ENCODE data around the gene GRPEL1.

The GRPEL1 gene

DNA sequence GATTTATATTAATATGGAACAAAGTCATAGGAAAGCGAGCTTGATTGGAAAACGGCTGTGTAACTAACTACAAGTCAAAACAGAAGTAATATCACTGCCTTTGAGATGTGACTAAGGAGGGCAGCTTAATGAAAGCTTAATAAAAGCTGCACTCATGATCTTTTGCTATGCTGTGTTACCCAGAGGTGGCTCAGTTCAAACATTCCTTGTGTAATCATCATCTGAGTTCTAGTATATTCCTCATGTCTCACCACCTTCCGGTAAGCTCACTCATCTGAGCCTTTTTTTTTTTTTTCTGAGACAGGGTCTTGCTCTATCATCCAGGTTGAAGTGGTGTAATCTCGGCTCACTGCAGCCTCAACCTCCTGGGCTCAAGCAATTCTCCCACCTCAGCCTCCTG, 5.0 kb downstream of the GRPEL1 start:
- TF ChIP-seq, protein P1, sequence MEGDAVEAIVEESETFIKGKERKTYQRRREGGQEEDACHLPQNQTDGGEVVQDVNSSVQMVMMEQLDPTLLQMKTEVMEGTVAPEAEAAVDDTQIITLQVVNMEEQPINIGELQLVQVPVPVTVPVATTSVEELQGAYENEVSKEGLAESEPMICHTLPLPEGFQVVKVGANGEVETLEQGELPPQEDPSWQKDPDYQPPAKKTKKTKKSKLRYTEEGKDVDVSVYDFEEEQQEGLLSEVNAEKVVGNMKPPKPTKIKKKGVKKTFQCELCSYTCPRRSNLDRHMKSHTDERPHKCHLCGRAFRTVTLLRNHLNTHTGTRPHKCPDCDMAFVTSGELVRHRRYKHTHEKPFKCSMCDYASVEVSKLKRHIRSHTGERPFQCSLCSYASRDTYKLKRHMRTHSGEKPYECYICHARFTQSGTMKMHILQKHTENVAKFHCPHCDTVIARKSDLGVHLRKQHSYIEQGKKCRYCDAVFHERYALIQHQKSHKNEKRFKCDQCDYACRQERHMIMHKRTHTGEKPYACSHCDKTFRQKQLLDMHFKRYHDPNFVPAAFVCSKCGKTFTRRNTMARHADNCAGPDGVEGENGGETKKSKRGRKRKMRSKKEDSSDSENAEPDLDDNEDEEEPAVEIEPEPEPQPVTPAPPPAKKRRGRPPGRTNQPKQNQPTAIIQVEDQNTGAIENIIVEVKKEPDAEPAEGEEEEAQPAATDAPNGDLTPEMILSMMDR (IDR thresholded peaks at IDR 0.05; ENCODE audit: low read depth, low read length, poor library complexity, severe bottlenecking): no peak
- no peak for TF ChIP-seq EZH2phosphoT487 (IDR thresholded peaks at IDR 0.05; ENCODE audit: borderline replicate concordance, low read length)
- H3K27me3 ChIP-seq (ENCODE audit: control insufficient read depth, low read length): no peaks in the 10 kb centered on the region
- H3K4me2 ChIP-seq (ENCODE audit: low read length): no peak overlapping the region
- peaks cover 57% of the 10 kb centered on the region for H3K79me2 ChIP-seq (ENCODE audit: control insufficient read depth, low read length)
- H3K9me2 ChIP-seq (replicated peaks; ENCODE audit: control insufficient read depth, low read length): no peaks in the 10 kb centered on the region
- no peak overlapping the region for H3K4me3 ChIP-seq (ENCODE audit: low read length)
- H3K27ac ChIP-seq (ENCODE audit: low read depth, low read length): no peak overlapping the region
- no peaks in the 10 kb centered on the region for H3K9me3 ChIP-seq (ENCODE audit: control insufficient read depth, insufficient read depth, low read length)
- H3K36me3 ChIP-seq (ENCODE audit: control insufficient read depth, low read length): peaks cover 89% of the 10 kb centered on the region
- peaks cover 16% of the 10 kb centered on the region for H3K4me1 ChIP-seq (ENCODE audit: control insufficient read depth, low read length)
- peaks cover 13% of the 10 kb centered on the region for H3F3A ChIP-seq (ENCODE audit: control insufficient read depth, insufficient read depth)
- H4K20me1 ChIP-seq (ENCODE audit: control insufficient read depth, insufficient read depth, low read depth, low read length): peaks cover 28% of the 10 kb centered on the region

DNA sequence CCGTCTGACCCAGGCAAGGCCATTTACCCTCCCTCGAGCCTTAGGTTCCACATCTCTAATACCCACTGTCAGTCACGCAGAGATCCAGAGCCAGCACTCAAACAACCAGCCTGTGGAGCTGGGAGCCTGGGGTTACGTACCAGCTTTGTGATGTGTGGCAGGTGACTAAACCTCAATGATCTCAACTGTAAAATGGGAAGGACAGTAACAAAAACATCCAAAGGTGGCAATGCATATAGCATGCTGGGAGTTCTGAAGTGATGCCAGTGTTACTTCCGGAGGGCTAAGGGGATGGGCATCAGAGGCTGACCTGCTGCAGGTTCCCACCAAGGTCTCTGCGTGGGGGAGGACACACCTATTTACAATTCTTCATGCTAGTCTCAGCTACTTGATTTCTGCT, 6.0 kb downstream of the GRPEL1 start:
- Histone ChIP-seq H4K20me1 (ENCODE audit: control insufficient read depth, insufficient read depth, low read depth, low read length) (peaks cover 28% of the 10 kb centered on the region), H3K79me2 (ENCODE audit: control insufficient read depth, low read length) (peaks cover 47% of the 10 kb centered on the region), H3K36me3 (ENCODE audit: control insufficient read depth, low read length) (peaks cover 83% of the 10 kb centered on the region)

GRCh38 chr4:7060346-7061150, 7.3 kb downstream of the GRPEL1 start:
- H3K4me1 ChIP-seq (ENCODE audit: control insufficient read depth, low read length): peaks cover 4% of the 10 kb centered on the region
- no peaks in the 10 kb centered on the region for H3K9me3 ChIP-seq (ENCODE audit: control insufficient read depth, insufficient read depth, low read length)
- H3K4me3 ChIP-seq (ENCODE audit: low read length): no peak overlapping the region
- TF ChIP-seq, protein P1 (IDR thresholded peaks at IDR 0.05; ENCODE audit: low read depth, low read length, poor library complexity, severe bottlenecking): no peak
- no peak for TF ChIP-seq EZH2phosphoT487 (IDR thresholded peaks at IDR 0.05; ENCODE audit: borderline replicate concordance, low read length)
- no peak overlapping the region for H3K4me2 ChIP-seq (ENCODE audit: low read length)
- no peaks in the 10 kb centered on the region for H3K9me2 ChIP-seq (replicated peaks; ENCODE audit: control insufficient read depth, low read length)
- peaks cover 35% of the 10 kb centered on the region for H3K79me2 ChIP-seq (ENCODE audit: control insufficient read depth, low read length)
- H4K20me1 ChIP-seq (ENCODE audit: control insufficient read depth, insufficient read depth, low read depth, low read length): peaks cover 16% of the 10 kb centered on the region; the same call in 1 of the 2 replicates
- no peaks in the 10 kb centered on the region for H3K27me3 ChIP-seq (ENCODE audit: control insufficient read depth, low read length)
- peaks cover 24% of the 10 kb centered on the region for H3F3A ChIP-seq (ENCODE audit: control insufficient read depth, insufficient read depth)
- no peak overlapping the region for H3K27ac ChIP-seq (ENCODE audit: low read depth, low read length)
- H3K36me3 ChIP-seq (ENCODE audit: control insufficient read depth, low read length): peaks cover 79% of the 10 kb centered on the region

More for the DNA sequence above, 6.0 kb downstream of the GRPEL1 start:
- no peak overlapping the region for H3K4me3 ChIP-seq (ENCODE audit: low read length)
- no peaks in the 10 kb centered on the region for H3K9me3 ChIP-seq (ENCODE audit: control insufficient read depth, insufficient read depth, low read length)
- no peak overlapping the region for H3K27ac ChIP-seq (ENCODE audit: low read depth, low read length)
- H3K4me1 ChIP-seq (ENCODE audit: control insufficient read depth, low read length): peaks cover 16% of the 10 kb centered on the region
- no peaks in the 10 kb centered on the region for H3K27me3 ChIP-seq (ENCODE audit: control insufficient read depth, low read length)
- no peaks in the 10 kb centered on the region for H3K9me2 ChIP-seq (replicated peaks; ENCODE audit: control insufficient read depth, low read length)
- TF ChIP-seq, protein P1 (IDR thresholded peaks at IDR 0.05; ENCODE audit: low read depth, low read length, poor library complexity, severe bottlenecking): no peak
- no peak for TF ChIP-seq EZH2phosphoT487 (IDR thresholded peaks at IDR 0.05; ENCODE audit: borderline replicate concordance, low read length)
- no peak overlapping the region for H3K4me2 ChIP-seq (ENCODE audit: low read length)
- H3F3A ChIP-seq (ENCODE audit: control insufficient read depth, insufficient read depth): peaks cover 17% of the 10 kb centered on the region
